GM18520 (cell line): ENCODE data around the gene PLCXD1.
"Not testable (repeated sequence)": the region's sequence is repeated elsewhere in the genome, so short reads cannot be mapped to it uniquely, and the experiment has no call there.

Experiments
- ATAC-seq: cut with Tn5 transposase; IDR thresholded peaks from one replicate; pipeline ENCODE4 v1.9.1; 2021; ENCODE audit not compliant: unreplicated experiment

The PLCXD1 gene

GRCh38 chrX:262381-262909 is 18.7 kb upstream of the PLCXD1 start:
- no peak for ATAC-seq

- ATAC-seq, result not testable (repeated sequence)
These were observed 17.2 kb upstream of the PLCXD1 start for GRCh38 chrX:264006-264405.

GRCh38 chrX:264634-265455 is 16.3 kb upstream of the PLCXD1 start:
- ATAC-seq, result no peak

DNA sequence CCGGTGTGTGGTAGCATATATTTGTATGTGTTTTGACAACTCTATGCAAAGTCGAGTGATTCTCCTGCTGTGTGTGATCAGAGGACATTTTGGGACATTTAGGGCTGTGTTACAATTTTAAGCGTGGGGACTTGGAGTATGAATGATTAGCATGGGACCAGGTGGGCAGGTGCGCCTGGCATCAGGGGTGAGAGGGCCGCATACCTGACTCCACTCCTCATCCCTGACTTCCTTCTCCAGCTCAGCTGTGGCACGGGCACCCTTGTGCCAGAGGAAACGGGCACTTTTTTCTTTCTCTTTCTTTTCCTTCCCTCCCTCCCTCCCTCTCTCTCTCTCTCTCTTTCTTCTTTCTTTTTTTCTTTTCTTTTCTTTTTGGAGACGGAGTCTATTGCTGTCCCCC is 15.7 kb upstream of the PLCXD1 start:
- no peak for ATAC-seq

- no peak for ATAC-seq
These were observed 13.4 kb upstream of the PLCXD1 start for GRCh38 chrX:267771-268261.

DNA sequence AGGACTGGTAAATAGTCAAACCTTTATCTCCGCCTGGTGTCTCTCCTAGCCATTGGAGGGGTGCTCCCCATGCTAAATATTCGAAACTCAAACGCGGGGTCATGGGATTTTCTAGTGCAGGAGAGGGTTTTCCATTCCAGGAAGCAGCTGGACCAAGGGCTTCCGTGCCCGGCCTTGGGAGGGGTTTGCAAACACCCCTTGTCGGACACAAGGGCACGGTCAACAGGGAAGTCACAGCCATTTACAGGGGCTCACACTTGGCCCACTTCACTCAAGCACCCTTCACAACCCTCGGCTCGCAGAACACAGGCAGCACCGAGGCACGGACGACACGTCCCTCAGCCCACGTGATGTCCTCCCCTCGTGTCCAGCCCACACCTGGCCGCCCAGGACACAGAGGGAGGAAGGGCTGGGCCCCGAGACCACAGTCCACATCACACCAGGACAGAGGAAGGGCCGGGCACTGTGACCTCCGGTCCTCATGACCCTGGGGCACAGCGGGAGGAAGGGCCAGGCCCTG is 10.3 kb upstream of the PLCXD1 start:
- no peak for ATAC-seq

DNA sequence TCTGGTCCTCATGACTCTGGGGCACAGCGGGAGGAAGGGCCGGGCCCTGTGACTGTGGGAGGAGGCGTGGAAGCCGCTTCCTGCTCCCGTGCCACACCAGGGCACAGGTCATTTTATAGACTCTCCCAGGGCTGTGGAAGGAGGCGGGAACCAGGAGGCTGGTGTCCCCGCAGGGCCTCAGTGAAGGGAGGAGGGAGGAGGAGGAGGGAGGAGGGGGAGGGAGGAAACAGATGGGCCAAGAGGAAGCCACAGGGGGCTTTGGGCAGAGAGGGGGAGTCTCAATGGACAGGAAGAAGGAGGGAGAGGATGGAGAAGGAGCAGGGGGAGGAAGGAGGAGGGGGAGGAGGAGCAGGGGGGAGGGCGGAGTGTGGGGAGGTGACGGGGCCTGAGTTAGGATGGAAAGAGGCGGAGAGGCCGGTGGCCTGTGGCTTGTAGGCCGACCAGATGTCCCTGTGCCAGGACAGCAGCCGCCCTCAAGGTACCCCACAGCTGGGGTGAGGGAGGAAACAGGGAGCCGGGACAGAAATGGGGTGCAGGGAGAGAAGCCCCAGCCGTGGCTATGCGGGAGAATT is 6.2 kb upstream of the PLCXD1 start:
- ATAC-seq, result no peak

DNA sequence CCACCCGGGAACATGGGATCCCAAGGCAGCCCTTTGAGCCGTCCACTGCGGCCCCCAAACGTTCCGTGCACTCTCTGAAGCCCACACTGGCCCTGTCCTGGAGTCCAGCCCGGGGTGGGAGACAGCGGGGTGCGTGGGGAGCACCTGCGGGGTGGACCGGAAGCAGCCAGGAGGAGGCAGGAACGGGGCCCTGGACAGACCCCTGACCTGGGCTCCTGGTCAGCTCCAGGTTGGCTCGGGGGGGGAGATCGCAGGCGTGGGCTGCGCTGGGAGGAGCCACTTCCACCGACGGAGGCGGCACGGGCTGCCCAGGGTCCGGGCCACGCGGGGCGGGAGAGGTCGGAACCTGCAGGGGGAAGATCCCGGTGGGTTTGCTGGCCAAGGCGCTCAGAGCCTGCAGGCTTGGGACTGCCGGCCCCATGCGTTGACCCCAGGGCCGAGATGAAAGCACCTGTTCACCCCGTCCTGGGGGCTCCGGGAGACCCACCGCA is 5.7 kb upstream of the PLCXD1 start:
- ATAC-seq, result no peak

DNA sequence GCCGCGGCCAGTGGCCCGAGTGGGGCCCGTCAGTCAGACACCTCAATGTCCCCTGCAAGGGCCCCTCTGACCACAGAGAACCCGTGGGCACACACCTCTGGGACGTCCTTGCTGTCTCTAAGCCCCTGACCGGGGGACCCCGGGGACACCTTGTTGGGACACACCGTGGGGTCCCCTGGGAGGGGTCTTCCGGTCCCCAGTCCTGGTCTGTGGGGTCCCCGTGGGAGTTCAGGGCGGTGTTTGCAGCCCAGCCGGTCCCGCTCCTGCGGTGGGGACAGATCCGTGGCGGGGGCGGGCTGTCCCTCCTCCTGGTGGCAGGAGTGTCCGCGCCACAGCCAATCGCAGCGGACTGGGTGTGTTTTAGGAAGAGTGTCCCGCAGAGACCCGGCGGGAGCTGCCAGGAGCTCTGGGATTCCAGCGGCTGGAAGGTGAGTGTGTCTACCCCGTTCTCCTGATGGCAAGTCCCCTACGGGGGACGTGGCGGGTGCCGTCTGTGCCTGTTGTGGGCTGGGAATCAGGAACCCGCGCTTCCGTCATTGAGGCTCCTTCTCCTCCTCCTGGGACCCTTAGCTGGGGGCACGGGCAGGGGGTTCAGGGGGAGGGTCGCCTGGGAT is 5.1 kb upstream of the PLCXD1 start:
- ATAC-seq, result no peak

GRCh38 chrX:276581-277201 is 4.5 kb upstream of the PLCXD1 start:
- ATAC-seq, result no peak

GRCh38 chrX:279757-280604 is 1.2 kb upstream of the PLCXD1 start:
- not testable (repeated sequence) for ATAC-seq

GRCh38 chrX:280722-281121 is 459 bp upstream of the PLCXD1 start:
- ATAC-seq, result not testable (repeated sequence)

DNA sequence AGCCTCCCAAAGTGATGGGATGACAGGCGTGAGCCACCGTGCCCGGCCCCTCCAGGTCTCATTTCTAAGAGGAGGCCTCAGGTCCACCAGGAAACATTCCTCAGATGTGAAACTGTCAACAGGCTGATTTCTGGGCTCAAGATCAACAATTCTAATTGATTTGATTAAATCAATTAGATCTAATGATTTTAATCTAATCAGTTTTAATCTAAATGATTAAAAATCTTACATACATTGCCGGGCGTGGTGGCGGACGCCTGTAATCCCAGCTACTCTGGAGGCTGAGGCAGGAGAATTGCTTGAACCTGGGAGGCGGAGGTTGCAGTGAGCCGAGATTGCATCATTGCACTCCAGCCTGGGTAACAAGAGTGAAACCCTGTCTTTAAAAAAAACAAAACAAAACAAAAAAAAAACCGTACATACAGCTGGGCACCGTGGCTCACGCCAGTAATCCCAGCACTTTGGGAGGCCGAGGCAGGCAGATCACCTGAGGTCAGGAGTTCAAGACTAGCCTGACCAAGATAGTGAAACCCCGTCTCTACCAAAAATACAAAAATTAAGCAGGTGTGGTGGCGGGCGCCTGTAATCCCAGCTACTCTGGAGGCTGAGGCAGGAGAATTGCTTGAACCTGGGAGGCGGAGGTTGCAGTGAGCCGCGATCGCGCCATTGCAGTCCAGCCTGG is 960 bp downstream of the PLCXD1 start:
- ATAC-seq, result not testable (repeated sequence)

GRCh38 chrX:283115-283845 is 2.1 kb downstream of the PLCXD1 start:
- ATAC-seq, result peak; percentile 98

GRCh38 chrX:285076-285677 is 4.0 kb downstream of the PLCXD1 start:
- no peak for ATAC-seq

DNA sequence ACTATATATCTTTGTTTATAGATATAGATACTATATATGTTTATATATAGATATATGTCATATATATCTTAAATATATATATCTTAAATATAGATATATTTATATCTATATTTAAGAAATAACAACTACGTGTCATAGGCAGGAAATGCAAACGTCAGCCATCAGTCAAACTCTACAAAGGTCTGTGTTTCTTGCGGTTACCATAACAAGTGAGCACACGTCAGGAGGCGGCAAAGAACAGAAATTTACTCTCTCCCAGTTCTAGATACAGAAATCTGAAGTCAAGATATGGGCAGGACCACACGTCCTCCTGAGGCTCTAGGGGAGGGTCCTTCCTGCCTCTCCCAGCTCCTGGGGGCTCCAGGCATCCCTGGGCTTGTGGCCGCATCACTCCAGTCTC is 6.5 kb downstream of the PLCXD1 start:
- ATAC-seq, result no peak

GRCh38 chrX:288561-288991 is 7.4 kb downstream of the PLCXD1 start:
- ATAC-seq, result no peak

GRCh38 chrX:290476-291166 is 9.4 kb downstream of the PLCXD1 start:
- no peak for ATAC-seq
